ENCODE results near the gene SEZ6L.

The SEZ6L gene

DNA sequence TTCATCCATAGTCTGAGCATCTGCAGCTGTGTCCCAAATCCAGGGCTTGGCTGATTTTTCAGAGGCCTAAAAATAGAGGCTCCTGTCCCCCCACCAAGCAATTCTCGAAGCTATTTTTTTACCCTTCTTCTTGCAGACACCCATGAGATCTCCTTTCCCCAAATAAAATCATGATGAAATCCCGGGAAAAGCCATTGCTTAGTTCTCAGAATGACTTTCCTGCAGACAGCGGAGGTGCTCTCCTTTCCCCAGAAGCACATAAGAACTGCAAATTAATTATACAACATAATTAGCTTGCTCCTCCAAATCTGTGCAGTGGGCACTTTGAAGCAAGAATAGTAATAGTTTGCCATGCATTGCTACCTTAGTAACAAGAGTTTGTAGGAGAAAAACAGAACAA, 176.2 kb downstream of the SEZ6L start:
- no peak for DNase-seq

DNA sequence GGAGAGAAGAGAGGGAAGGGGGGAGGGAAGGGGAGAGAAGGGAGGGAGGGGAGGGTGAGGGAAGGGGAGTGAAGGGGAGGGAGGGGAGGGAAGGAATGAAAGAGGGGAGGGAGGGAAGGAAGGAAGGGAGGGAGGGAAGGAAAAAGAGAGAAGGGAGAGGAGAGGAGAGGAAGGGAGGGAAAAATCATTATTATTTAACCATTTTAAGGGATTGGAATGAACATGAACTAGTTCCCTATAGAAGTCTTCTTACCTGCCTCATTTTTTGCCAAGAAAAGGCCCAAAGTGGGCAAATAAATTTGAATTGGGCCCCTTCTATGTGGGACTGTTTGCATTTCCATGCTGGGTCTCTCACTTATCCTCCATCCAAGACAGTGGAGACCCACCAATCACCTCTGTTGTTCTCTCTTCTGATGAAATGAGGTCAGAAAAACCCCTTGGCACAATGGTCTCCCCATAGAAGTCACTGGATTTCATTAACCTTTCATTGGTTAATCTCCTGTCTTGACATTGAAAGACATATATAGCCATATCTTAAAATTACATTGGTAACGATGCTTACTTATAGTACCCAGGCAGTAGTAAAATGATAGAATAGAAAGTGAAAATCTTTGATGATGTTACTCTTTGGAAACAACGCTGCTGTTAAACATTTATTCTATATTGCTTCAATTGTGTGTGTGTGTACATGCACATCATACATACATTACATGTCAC, 179.7 kb downstream of the SEZ6L start:
- DNase-seq: no peak

DNA sequence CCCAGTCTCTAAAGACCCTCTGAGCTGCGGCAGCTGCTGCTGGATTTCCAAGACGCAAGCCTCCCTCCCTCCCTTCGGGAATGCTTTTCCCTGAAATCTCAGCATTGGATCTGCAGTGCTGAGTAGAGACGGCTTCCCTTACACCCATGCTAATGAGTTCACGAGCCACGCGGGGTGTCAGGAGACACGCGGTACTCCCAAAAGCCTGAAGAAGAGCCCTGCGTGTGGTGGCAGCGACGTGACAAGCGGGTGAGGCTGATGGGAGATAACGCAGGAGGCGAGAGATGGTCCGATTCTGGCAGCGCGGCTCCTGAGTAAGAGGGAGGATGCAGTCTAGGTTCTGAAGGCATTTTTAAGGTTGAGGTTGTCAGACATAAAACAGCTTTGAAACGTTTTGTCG, 185.4 kb downstream of the SEZ6L start:
- no peak for DNase-seq

DNA sequence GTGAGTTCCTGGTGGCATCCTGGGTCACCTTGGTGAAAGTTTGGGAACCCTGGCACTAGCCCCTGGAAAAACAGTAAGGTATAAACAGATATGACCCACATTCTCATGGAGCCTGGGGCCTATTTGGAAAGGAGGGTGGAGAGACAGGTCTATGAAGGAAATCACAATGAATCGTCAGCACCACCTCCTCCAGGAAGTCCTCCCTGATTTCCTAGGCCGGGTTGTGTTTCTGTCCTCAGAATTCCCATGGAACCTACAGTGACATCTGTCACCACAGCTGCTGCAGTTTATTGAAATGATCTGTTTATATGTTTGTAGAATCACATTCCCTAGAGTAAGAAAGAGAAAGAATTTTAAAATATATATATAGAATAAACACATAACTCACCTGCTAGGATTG, 188.0 kb downstream of the SEZ6L start:
- no peak for DNase-seq

DNA sequence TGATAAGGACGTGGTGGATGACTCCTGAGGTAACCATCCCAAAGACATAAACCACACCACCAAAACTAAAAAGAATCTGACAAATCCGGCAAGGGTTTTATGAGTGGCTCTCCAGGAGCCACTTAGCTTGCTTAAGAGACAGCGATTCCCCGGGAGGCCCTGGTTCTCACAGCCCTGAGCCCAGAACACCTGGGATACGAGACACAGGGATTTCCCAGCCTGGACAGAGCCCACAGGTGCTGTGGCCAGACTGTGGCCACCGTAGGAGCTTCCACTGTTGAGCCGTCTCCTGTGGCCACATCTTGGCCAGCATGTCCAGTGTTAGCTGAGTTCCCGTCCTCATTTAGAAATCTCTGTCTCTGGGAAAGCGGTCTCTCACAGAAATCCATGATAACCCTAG, 188.6 kb downstream of the SEZ6L start:
- no peak for DNase-seq

DNA sequence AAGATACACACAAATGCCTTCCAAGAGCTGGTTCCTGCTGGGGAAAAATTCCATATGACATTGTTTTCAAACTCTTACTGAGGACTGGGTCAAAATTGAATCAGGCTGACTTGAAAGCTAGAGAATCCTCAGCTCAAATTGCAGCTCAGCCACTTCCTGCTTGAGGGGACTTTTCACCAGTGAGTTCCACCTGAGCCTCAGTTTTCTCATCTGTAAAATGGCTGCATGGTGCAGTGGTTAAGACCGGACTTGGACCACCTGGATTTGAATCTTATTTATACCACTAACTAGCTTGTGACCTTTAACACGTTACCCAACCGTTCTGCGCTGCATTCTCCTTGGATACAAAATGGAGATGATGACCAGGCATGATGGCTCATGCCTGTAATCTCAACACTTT, 189.9 kb downstream of the SEZ6L start:
- DNase-seq: no peak

DNA sequence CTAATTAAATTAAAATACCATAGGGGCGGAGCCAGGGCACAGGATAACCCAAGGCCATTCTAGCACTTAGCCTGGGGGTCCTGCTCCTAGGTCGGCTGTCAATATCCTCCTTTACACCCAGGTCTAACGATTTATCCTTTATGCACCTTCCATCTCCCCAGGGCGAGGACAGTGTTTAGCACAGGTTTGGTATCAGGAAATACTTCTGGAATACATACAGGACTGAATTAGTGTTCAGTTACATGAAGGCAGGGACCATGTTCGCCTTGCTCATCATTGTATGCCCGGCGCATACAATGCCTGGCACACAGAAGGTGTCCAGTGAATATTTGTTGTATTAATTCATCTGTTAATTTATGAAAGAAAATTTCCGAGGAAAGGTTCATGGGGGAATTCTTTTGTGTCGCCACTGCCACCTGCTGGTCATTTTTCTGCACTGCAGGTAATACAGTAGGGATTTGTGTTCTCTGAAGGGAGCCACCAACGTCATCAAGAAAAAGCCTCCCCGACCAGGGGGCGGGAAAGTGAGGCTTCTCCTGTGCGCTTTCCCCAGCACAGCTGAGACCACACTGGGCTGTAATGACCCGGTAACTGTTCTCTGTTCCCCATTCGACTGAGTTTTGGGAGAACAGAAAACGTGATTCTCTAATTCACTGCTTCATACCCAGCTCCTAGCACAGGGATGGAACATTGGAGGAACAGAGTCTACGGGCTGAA, 191.1 kb downstream of the SEZ6L start:
- peak; percentile 77 for DNase-seq

DNA sequence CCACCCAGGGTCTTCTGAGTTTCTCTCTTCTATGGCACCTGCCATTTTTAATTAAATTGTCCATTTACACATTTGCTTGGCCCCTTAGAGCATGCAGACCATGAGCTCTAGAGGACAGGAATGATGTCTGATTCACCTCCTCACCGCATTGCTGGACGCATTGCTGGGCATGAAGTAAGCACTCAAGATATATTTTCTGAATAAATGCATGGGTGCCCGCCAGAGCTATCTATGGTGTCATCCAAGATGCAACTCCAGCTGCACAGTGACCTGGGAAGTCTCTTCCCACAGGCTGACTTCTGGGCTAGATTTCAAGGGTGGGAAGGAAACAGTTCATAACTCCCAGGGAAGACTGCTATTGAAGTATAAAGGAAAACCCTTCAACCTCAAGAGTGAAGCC, 193.2 kb downstream of the SEZ6L start:
- DNase-seq: no peak

DNA sequence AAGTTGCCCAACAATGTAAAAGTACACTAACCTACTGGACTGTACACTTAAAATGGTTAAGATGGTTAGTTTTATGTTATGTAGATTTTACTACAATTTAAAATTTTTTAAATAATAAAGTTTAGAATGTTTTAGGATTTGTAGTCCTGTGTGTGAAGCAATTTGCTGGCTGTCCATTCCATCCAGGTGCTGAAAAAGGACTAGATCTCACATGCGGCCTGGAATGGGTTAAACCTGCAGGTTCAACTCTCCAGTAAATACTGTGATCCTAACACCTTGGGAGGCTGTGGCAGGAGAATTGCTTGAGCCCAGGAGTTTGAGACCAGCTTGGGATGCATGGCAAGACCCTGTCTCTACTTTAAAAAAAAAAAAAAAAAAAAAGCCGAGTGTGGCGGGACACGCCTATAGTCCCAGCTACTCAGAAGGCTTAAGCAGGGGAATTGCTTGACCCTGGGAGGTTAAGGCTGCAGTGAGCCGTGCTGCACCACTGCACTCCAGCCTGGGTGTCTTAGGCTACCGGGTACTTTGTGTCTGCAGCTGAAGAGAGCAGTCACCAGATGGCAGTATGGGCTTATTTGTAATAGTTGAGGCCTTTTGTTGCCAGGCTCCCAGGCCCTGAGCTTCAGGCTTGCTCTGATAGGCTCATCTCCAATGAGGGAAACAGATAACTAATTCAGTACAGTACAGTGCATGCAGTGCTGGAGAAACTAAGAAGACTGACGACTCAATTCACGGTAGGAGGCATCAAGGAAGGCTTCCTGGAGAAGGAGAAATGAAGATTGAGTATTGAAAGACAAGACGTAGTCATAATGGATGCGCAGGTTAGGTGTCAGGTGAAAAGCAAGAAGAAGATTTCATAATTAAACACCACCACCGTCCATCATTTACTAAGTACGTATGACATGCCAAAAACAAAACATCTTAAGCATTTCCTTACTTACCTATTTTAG, 195.1 kb downstream of the SEZ6L start:
- peak; percentile 64 for DNase-seq

DNA sequence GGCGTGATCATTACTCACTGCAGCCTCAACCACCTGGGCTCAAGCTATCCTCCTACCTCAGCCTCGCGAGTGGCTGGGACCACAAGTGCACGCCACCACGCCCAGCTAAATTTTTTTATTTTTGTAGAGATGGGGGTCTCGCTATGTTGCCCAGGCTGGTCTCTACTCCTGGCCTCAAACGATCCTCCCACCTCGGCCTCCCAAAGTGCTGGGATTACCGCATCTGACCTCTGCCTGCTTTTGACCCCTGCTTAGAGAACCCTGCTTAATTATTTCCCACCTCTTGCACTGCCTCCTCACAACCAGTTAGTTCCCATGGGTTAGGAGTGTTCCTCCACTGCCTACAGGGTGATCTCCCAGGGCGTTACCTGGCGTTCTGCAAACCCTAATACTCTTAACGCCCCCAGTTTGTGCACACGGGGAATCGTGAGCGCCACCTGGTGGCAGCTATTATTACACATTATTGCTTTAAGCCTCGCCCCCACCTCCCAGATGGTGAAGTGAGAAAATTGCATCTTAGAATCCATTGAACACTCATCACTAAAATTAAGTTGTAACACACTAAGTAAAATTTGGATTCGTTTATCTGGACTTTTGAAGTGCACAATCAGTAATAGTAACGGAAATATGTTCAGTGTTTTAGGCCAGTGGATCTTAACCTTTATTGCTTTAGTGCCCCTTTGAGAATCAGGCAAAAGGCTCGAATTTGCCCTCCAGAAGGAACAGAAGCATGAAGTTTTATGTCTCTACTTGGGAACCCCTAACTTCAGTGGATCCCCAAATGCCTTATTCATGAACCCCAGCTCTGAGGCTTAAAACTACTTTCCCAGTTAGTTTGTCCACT, 198.4 kb downstream of the SEZ6L start:
- DNase-seq: peak; percentile 80

DNA sequence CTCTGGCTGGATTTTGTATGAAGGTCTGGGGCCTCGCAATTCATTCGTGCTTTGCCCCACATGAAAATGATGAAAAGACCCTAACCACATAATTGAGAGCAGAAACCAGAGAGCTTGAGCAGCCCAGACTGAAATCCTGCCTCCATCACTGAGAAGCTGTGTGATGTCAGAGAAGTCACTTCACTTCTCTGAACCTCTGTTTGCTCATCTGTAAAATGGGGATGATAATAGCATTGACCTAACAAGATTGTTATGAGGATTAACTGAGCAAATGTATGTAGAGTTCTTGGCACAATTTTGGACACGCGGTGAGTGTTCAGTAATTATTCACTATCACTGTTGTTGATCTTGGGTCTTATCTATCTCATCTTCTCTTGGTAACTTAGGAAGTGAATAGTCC, 203.6 kb downstream of the SEZ6L start:
- DNase-seq: no peak

DNA sequence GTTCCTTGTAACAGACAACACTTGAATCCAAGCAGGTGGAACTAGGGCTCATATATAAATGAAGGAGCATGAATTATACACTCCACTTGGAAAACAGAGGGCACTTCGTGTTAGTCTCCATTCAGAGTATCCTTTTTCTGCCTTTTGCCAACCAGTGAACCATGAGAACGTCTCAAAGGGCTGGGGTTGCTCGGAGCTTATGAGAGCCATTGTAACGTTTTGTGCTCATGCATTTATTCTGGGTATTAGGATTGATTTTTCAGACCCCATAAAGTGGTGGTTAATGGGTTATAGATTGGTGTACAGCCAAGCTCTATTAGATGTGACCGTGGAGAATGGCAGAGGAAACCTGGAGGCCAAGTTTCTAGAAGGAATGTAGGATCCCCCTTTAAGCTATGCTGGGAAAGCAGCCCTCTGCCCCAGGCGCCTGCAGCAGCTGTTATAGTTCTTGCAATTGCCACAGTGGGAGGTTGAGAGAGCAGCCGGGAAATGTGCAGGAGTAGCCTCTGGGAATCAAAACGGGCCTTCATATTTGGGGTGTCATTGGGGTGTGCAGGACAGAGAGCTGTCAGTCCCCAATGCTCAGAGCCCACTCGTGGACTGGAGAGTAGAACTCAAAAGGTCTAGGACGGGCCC, 205.2 kb downstream of the SEZ6L start:
- no peak for DNase-seq

DNA sequence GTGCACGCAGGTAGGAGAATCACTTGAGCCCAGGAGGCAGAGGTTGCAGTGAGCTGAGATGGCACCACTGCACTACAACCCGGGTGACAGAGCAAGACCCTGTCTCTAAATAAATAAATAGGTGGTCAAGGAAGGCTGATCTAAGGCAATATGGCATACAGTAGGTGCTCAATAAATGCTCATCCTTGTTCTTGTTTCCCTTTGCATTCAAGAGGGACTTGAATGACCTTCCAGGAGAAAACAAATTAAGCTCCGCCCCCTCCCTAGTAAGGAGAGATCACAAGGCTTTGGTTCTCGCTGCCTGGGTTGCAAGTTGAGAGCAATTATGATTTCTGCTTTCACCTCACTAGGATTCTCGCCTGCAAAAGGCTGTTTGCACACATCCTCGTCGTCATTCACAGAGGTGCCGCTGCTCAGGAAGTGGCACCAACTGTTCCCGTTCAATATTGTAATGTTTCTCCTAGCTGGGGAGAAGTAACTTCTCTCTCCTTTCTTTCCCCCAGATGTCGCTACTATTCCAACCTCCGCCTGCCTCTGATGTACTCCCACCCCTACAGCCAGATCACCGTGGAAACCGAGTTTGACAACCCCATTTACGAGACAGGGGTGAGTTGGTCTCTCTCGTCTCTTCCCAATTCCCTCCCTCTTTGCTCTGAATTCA, 208.0 kb downstream of the SEZ6L start:
- no peak for DNase-seq

DNA sequence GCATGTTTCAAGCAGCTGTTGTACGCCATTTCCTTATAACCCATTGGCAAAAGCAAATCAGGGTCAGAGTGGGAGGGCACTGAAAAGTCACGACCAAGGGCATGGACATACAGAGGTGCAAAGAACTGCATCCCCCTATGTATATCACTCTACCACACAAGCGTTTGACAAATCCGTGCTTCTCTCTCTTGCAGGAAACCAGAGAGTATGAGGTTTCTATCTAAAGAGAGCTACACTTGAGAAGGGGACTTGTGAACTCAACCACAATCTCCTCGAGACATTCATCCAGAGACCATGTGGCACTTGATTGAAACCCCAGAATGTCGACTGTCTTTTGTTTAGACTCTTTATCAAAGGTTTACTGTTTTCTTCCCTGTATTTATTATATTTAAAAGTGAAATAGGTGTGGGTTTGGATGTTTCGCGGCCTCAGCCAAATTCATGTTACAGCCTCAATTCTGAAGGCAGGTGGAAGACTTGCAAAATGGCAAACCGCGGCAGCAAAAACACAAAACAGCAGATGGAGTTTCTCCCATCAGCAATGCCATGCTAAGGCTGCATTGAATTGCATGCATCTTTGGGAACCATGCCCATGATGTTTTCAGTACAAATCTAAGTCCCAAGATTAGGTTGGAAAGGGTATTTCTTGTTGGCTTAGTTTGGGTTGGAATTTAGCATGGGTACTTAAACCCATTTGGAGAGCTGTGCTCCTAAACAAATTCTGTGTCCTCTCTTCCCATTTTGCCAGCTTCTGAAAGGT, 211.0 kb downstream of the SEZ6L start:
- no peak for DNase-seq

DNA sequence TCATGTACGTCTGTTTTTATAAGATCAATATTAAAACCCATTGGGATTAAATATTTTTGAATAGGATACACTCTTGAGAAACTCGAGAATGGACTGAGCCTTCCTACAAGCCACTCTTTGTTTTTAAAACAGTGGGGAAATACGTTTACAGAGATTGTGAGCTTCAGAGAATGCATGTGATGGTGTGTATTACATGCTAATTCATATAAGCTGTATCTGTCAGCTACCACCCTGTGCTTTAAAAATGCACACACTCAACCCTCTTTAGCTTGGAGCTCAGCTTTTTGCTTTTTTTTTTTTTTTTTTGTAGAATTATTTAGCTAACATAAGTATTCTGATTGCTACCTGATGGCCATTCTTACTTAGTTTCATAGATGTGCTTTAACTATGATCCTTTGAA, 213.5 kb downstream of the SEZ6L start:
- no peak for DNase-seq

DNA sequence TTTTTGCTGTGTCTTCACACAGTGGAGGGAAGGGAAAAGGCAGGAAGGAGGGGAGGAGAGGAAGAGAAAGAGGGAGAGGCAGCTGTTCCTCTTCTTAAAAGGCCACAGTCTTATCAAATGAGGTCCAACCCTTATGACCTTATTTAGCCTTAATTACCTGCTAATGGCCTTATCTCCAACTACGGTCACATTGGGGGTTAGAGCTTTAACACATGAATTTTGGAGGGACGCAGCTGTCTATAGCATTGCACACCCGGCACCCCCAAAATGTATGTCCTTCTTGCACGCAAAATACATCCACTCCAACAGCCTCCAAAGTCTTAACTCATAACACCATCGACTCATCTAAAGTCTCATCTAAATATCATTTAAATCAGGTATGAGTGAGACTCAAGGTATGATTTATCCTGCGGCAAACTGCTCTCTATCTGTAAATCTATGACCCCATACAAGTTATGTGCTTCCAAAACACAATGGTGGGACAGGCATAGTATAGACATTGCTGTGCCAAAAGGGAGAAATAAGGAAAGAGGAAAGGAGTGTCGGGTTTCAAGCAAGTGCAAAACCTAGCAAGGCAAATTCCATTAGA, 214.8 kb downstream of the SEZ6L start:
- no peak for DNase-seq

DNA sequence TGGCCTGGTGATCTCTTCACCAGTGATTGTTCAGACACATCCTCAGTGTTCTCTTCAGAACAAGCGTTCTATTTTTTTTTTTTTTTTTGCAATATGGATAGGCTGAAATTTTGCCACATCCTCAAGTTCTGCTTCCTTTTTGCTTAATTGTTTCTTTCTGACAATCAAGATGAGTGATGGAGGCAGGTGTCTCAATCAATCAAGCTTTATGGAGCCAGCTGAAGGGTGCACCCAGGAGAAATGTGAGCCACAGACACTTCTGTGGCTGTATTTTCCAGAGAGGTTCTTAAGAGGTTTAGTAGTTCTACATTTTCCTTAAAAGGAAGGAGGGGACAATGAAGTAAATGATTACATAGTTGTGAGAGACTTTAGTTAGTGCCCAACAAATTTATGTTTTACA, 215.9 kb downstream of the SEZ6L start:
- no peak for DNase-seq

DNA sequence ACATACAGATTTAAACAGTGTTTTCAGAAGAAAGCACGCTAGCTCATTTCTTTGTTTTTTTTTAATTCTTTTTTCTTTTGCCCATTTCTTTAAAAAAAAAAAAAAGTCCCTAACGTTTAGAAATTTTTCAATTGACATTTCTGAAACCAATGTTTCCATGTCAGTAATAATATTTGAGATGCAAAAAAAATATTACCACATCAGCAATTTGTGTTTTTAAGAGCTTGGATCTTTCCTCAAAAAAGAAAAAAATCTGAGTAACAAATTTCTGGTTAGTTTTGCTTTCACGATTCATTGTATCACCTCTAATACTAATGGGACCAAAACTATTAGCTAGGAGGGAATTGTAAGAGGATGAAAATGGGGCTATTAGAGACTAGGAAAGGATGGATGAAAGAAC, 219.9 kb downstream of the SEZ6L start:
- no peak for DNase-seq

DNA sequence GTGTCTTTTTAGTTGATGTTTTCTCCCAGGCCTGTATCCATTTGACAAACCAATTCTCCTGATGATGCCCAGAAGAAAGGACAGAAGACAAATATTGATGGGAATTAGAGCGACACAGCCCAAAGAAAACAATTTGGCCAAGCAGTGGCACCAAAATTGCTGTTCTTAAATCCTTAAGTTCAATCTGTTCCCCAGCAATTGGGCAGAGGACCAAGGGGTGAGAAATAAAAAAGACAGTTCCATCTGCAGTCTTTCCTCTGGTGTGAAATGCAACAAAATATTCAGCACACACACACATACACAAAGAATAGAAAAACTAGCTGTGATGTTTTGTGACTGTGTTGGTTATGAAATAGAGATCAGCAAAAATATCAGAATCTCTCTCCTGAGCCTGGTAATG, 221.8 kb downstream of the SEZ6L start:
- no peak for DNase-seq

DNA sequence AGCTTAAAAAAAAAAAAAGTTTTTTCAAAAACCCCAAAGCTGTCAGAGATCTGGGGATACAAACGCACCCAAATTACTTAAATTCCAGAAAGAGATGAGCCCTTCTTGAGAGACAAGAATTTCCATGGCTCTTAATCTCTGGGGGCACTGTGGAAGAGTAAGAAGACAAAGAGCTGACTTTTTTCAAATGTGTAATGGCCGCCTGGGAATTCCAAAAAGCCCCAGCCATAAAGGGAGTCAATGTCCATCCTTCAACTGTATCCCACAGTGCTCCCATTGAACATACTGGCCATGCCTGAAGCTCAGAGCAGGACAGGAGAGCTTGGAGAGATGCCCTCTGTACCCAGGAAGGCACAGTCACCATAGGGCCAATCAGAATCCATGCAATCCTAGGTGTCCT, 222.4 kb downstream of the SEZ6L start:
- DNase-seq: no peak
